Spinal cord (tissue), 10 donors: Measurements from ENCODE around the gene IFT74. TPM values are rescaled to one million over a fixed set of nuclear protein-coding genes. Genes with fewer than 3 reads are reported as not detected.
A peak's percentile ranks its signal among the peaks of the same experiment; 100 is the strongest.

Experiments
- DNase-seq, 6 donors: peaks; one replicate each; pipeline versions ENCODE4 v3.0.0 to v3.0.0-alpha.2; 2013 to 2015; ENCODE audit warnings: low spot score in 6 of 6, low read depth in 4 of 6
- H3K27ac ChIP-seq: one replicate; pipeline ENCODE4 v1.5.1; 2013; ENCODE audit warnings: low read depth, low read length, control low read depth
- H3K27me3 ChIP-seq: one replicate; pipeline ENCODE4 v1.6.1; 2013; ENCODE audit warnings: low read length; ENCODE audit not compliant: control insufficient read depth, insufficient read depth
- H3K36me3 ChIP-seq: one replicate; pipeline ENCODE4 v1.6.1; 2013; ENCODE audit warnings: low read length; ENCODE audit not compliant: control insufficient read depth, insufficient read depth
- H3K4me1 ChIP-seq: one replicate; pipeline ENCODE4 v1.6.1; 2013; ENCODE audit warnings: low read length; ENCODE audit not compliant: control insufficient read depth, insufficient read depth
- H3K4me3 ChIP-seq: one replicate; pipeline ENCODE4 v1.5.1; 2013; ENCODE audit warnings: low read depth, low read length, control low read depth
- H3K9me3 ChIP-seq: one replicate; pipeline ENCODE4 v1.6.1; 2013; ENCODE audit warnings: low read length; ENCODE audit not compliant: control insufficient read depth, insufficient read depth
- WGBS: methylation state at CpG from one replicate; pipeline ENCODE4 v1.1.5; 2013; ENCODE audit warnings: missing lambda C conversion rate; ENCODE audit not compliant: insufficient coverage; 5-methylcytosine and 5-hydroxymethylcytosine counted together
- polyA plus RNA-seq, 2 donors: library from polyadenylated mRNA; unstranded; fragments of 120-200 nt; gene quantifications; one replicate each; pipeline ENCODE4 v1.2.1, GENCODE V29; 2013; ENCODE audit not compliant: insufficient read length in 2 of 2
- total RNA-seq, 2 donors: library from RNA; depleted of rRNA in 1 of 2; stranded (reverse); fragments of 120-200 nt in 1 of 2; fragments of >200 nt in 1 of 2; gene quantifications; one replicate each; pipeline versions ENCODE4 v1.2.3 to v1.2.4, GENCODE V29; 2013 to 2014
- donor health status: healthy.

Gene IFT74
- total and polyA plus RNA-seq, 4 donors, result 13.8 to 32.6 (median 20.1) TPM

DNA sequence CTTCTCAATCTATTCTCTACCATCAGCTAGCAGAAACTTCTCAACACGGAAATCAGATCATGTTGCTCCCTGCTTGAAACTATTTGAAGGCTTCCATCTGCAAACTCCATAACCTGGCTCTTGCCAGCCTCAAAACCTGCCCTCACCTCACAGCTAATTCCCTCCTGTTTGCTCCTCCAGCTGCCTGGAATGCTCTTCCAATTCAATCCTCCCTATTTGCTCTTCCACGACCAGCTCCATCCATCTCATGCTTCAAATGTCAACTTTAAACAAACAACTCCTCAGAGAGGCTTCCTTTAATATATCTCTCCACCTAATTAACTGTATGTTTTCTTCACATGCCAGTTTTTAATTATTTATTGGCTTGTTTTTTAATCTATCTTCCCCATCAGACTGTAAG lies 10.6 kb upstream of the IFT74 start:
- Histone ChIP-seq H3K27ac (no peak overlapping the region), H3K4me3 (peak overlapping the region; percentile 98), H3K27me3 (no peaks in the 10 kb centered on the region), H3K36me3 (no peaks in the 10 kb centered on the region), H3K4me1 (peaks cover 8% of the 10 kb centered on the region), H3K9me3 (no peaks in the 10 kb centered on the region)
- DNase-seq, result no peak
- 32% methylated on average over 2 of the region's 2 CpGs for WGBS

GRCh38 chr9:26946753-26947727 lies 9.2 kb upstream of the IFT74 start, which contains the start of gene PLAA:
TSS of gene PLAA (minus strand) at chr9:26947242. CDS start at chr9:26947045, 197 bp downstream.
- Histone ChIP-seq H3K4me3 (peak within 1 kb of the TSS; percentile 98), H3K27me3 (no peaks in the 10 kb centered on the region), H3K4me1 (peaks cover 8% of the 10 kb centered on the region), H3K36me3 (no peaks in the 10 kb centered on the region), H3K27ac (peak within 1 kb of the TSS; percentile 99), H3K9me3 (no peaks in the 10 kb centered on the region)
- DNase-seq, result peak; percentile 79 to 97 (median 88)
- under 1% methylated on average over 70 of the region's 76 CpGs for WGBS

DNA sequence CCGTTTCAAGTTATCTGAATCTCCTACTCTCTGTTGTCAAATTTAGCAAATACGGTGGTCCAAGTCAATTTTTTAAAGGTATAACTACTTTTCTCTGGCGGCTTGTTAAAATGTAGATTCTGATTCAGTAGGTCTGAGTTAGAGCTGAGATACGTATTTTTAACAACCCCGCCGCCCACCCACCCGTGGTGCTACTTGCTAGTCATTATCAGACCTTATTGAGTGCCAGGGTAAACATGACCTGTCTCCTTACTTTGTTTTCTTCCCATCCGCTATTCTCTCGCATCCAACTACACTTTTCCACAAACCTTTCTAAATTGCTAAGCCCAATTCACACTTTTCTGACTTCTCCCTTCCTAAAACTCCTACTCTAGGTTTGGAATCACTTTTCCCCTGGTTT lies 8.5 kb upstream of the IFT74 start:
- WGBS, result 0% methylated on average over 5 of the region's 9 CpGs
- peaks cover 8% of the 10 kb centered on the region for H3K4me1 ChIP-seq
- no peak for DNase-seq
- no peaks in the 10 kb centered on the region for H3K36me3 ChIP-seq
- peak overlapping the region; percentile 98 for H3K4me3 ChIP-seq
- no peaks in the 10 kb centered on the region for H3K27me3 ChIP-seq
- H3K9me3 ChIP-seq, result no peaks in the 10 kb centered on the region
- H3K27ac ChIP-seq, result peak overlapping the region; percentile 99

DNA sequence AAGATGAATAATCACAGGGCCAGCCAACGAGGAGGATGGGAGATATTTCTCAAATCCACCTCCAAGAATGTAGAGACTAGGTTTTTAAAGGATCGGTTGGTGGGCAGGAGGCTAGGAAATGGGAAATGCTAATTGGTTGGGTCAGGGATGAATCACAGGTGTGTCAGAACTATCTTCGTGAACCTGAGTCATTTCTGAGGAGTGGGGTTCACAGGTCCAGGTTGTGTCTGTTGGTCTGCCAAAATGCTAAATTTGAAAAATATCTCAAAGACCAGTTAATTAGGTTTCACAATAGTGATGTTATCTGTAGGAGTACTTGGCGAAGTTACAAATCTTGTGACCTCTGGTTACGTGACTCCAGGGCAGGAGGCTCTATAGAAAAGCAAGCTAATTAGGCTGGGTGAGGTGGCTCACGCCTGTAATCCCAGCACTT lies 6.6 kb upstream of the IFT74 start:
- H3K9me3 ChIP-seq, result no peaks in the 10 kb centered on the region
- DNase-seq, result no peak
- no peak overlapping the region for H3K4me3 ChIP-seq
- WGBS, result 97% methylated on average over 4 of the region's 6 CpGs
- peaks cover 7% of the 10 kb centered on the region for H3K4me1 ChIP-seq
- H3K27me3 ChIP-seq, result no peaks in the 10 kb centered on the region
- H3K36me3 ChIP-seq, result no peaks in the 10 kb centered on the region
- no peak overlapping the region for H3K27ac ChIP-seq

GRCh38 chr9:26950521-26950920 lies 5.7 kb upstream of the IFT74 start:
- Histone ChIP-seq H3K9me3 (no peaks in the 10 kb centered on the region), H3K27me3 (no peaks in the 10 kb centered on the region), H3K27ac (no peak overlapping the region), H3K4me3 (no peak overlapping the region), H3K4me1 (peaks cover 2% of the 10 kb centered on the region), H3K36me3 (no peaks in the 10 kb centered on the region)
- WGBS, result no CpG with 5 or more reads among the region's 1 CpG
- DNase-seq, result no peak

DNA sequence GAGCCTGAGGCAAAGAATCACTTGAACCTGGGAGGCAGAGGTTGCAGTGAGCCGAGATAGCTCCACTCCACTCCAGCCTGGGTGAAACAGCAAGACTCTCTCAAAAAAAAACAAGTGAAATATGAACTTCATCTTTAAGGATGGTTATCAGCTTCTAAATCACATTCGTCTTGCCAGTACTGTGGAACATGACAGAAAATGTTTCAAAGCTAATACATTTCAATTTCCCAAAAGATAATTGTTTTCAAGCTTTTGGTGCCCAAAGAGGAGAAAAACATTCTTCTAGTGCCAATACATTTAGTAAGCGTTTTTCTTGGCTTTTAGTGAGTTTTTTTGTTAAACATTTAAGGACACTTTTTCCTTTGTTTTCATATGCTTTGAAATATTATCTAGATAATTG lies 4.4 kb upstream of the IFT74 start:
- H3K36me3 ChIP-seq, result no peaks in the 10 kb centered on the region
- H3K27me3 ChIP-seq, result no peaks in the 10 kb centered on the region
- DNase-seq, result no peak
- no peak overlapping the region for H3K27ac ChIP-seq
- no CpG with 5 or more reads among the region's 3 CpGs for WGBS
- H3K4me1 ChIP-seq, result peaks cover 3% of the 10 kb centered on the region
- H3K9me3 ChIP-seq, result no peaks in the 10 kb centered on the region
- H3K4me3 ChIP-seq, result no peak overlapping the region

GRCh38 chr9:26954050-26954508 lies 2.1 kb upstream of the IFT74 start:
- WGBS, result 85% methylated on average over 3 of the region's 3 CpGs
- no peaks in the 10 kb centered on the region for H3K9me3 ChIP-seq
- H3K27me3 ChIP-seq, result no peaks in the 10 kb centered on the region
- peaks cover 3% of the 10 kb centered on the region for H3K4me1 ChIP-seq
- no peaks in the 10 kb centered on the region for H3K36me3 ChIP-seq
- no peak overlapping the region for H3K27ac ChIP-seq
- H3K4me3 ChIP-seq, result no peak overlapping the region
- no peak for DNase-seq

- DNase-seq, result peak in 2 of 6 donors; percentile 8 to 26
- Histone ChIP-seq H3K9me3 (no peaks in the 10 kb centered on the region), H3K4me3 (peak overlapping the region; percentile 54), H3K27me3 (no peaks in the 10 kb centered on the region), H3K36me3 (no peaks in the 10 kb centered on the region), H3K4me1 (peaks cover 3% of the 10 kb centered on the region), H3K27ac (peak overlapping the region; percentile 96)
- WGBS, result 60% methylated on average over 1 of the region's 4 CpGs
Measured at GRCh38 chr9:26955222-26955903, 849 bp upstream of the IFT74 start.

DNA sequence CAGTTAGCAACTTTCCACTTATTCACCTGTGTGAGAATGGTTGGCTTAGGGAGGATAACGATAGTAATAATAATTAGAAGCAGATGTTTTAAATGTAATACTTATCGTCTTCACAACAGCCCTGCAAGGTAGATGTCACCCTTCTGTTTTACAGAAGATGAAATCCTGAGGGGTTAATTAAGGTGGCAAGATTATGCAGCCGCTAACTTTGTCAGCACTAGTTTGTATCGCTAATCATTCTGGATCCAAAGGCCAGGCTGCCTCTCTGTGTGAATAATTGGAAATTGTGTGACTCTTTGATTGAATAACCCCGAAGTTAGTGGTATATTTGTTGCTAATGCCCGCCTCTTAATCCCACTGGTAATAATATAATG lies 635 bp downstream of the IFT74 start:
- no peaks in the 10 kb centered on the region for H3K27me3 ChIP-seq
- peaks cover 3% of the 10 kb centered on the region for H3K4me1 ChIP-seq
- H3K4me3 ChIP-seq, result peak overlapping the region; percentile 54
- no peaks in the 10 kb centered on the region for H3K36me3 ChIP-seq
- peak overlapping the region; percentile 96 for H3K27ac ChIP-seq
- no peaks in the 10 kb centered on the region for H3K9me3 ChIP-seq
- WGBS, result 0% methylated on average over 2 of the region's 6 CpGs
- no peak for DNase-seq
